Measurements from ENCODE around the gene SEMA5A.

Gene SEMA5A

GRCh38 chr5:9538504-9538903 lies 7.4 kb downstream of the SEMA5A start:
- no peak for TF ChIP-seq CTCF (IDR thresholded peaks at IDR 0.05; ENCODE audit: low read depth, low read length)
- DNase-seq (ENCODE audit: extremely low read depth, low read depth), result no peak

GRCh38 chr5:9537223-9538141 lies 8.4 kb downstream of the SEMA5A start:
- TF ChIP-seq CTCF (IDR thresholded peaks at IDR 0.05; ENCODE audit: low read depth, low read length), result no peak

GRCh38 chr5:9536717-9537116 lies 9.2 kb downstream of the SEMA5A start:
- no peak for TF ChIP-seq CTCF (IDR thresholded peaks at IDR 0.05; ENCODE audit: low read depth, low read length)
- DNase-seq (ENCODE audit: extremely low read depth, low read depth), result no peak

More at GRCh38 chr5:9537223-9538141, 8.4 kb downstream of the SEMA5A start:
- DNase-seq (ENCODE audit: extremely low read depth, low read depth), result no peak

- DNase-seq (ENCODE audit: extremely low read depth, low read depth), result no peak
- no peak for TF ChIP-seq CTCF (IDR thresholded peaks at IDR 0.05; ENCODE audit: low read depth, low read length)
Measured at GRCh38 chr5:9534881-9535517, 10.9 kb downstream of the SEMA5A start.

GRCh38 chr5:9533562-9534364 lies 12.1 kb downstream of the SEMA5A start:
- DNase-seq (ENCODE audit: extremely low read depth, low read depth), result no peak
- no peak for TF ChIP-seq CTCF (IDR thresholded peaks at IDR 0.05; ENCODE audit: low read depth, low read length)

- no peak for DNase-seq (ENCODE audit: extremely low read depth, low read depth)
- TF ChIP-seq CTCF (IDR thresholded peaks at IDR 0.05; ENCODE audit: low read depth, low read length), result no peak
Measured at GRCh38 chr5:9533096-9533495, 12.8 kb downstream of the SEMA5A start.

All from AG09319 (cell line).